B cell (primary cell): Measurements from ENCODE around the gene NUDT3. TPM values are rescaled to one million over a fixed set of nuclear protein-coding genes. Genes with fewer than 3 reads are reported as not detected.

Source experiments
- ATAC-seq: fragments of 200-7000 bp; cut with Tn5 transposase; one replicate; pipeline ENCODE4 v1.10.0; 2021; ENCODE audit warnings: low read depth, mild to moderate bottlenecking, moderate number of reproducible peaks, moderate library complexity
- CTCF ChIA-PET: fragments of 350-600 bp; sonication (Branson Sonifier 250); formaldehyde crosslinking; loops from one replicate; lab custom pipeline; 2021; ENCODE audit warnings: antibody characterized with exemption, inconsistent platforms; lab: Charles Lee
- POLR2A ChIA-PET: fragments of 350-600 bp; sonication (Branson Sonifier 250); formaldehyde crosslinking; loops from one replicate; lab custom pipeline; 2021; ENCODE audit warnings: antibody characterized with exemption; lab: Charles Lee
- DNase-seq: peaks from one replicate; pipeline ENCODE4 v3.0.0; 2013
- H2AFZ ChIP-seq: 2 replicates; pipeline ENCODE4 v1.6.1; 2012; ENCODE audit warnings: mild to moderate bottlenecking, low read depth, low read length; ENCODE audit not compliant: insufficient read depth, poor library complexity, severe bottlenecking
- H3K27ac ChIP-seq, 2 donors: 1 replicate in 1 of 2; 2 replicates in 1 of 2; pipeline ENCODE4 v1.5.1; 2012 to 2013; ENCODE audit warnings: low read length in 2 of 2, mild to moderate bottlenecking in 2 of 2, moderate library complexity in 1 of 2
- H3K27me3 ChIP-seq, 4 experiments: fragments of 200-600 bp in 1 of 4; sonication (generic) in 1 of 4; replicated peaks in 1 of 4; 1 replicate in 2 of 4; 2 replicates in 2 of 4; pipeline versions ENCODE4 v1.6.1 to v1.7.0; 2013 to 2016; ENCODE audit warnings: low read length in 3 of 4, mild to moderate bottlenecking in 2 of 4, mixed read lengths in 1 of 4, moderate library complexity in 1 of 4; ENCODE audit not compliant: insufficient read depth in 4 of 4, control insufficient read depth in 3 of 4; ENCODE audit errors: control extremely low read depth in 1 of 4
- H3K36me3 ChIP-seq, 2 experiments: replicated peaks in 1 of 2; 1 replicate in 1 of 2; 2 replicates in 1 of 2; pipeline versions ENCODE4 v1.6.1 to v1.7.1; 2013; ENCODE audit warnings: low read length in 1 of 2; ENCODE audit not compliant: insufficient read depth in 2 of 2, control insufficient read depth in 1 of 2; ENCODE audit errors: control extremely low read depth in 1 of 2, extremely low read depth in 1 of 2
- H3K4me1 ChIP-seq, 2 donors: fragments of 200-600 bp in 1 of 2; sonication (generic) in 1 of 2; 1 replicate in 1 of 2; 2 replicates in 1 of 2; pipeline versions ENCODE4 v1.5.1 to v1.6.1; 2013 to 2017; ENCODE audit warnings: low read length in 2 of 2; ENCODE audit not compliant: control insufficient read depth in 2 of 2, insufficient read depth in 2 of 2
- H3K4me2 ChIP-seq: replicated peaks from 2 replicates; pipeline ENCODE3; 2012; ENCODE audit warnings: mild to moderate bottlenecking, low read depth, low read length; ENCODE audit not compliant: poor library complexity, severe bottlenecking
- H3K4me3 ChIP-seq, 5 experiments: fragments of 200-600 bp in 1 of 5; sonication (generic) in 1 of 5; 1 replicate in 3 of 5; 2 replicates in 2 of 5; pipeline versions ENCODE4 v1.5.1 to v1.7.0; 2011 to 2016; ENCODE audit warnings: low read length in 4 of 5, mild to moderate bottlenecking in 4 of 5, low read depth in 2 of 5, control low read depth in 1 of 5, moderate library complexity in 1 of 5; ENCODE audit not compliant: insufficient read depth in 1 of 5; ENCODE audit errors: control extremely low read depth in 1 of 5, extremely low read depth in 1 of 5
- H3K79me2 ChIP-seq: fragments of 200-600 bp; sonication (generic); one replicate; pipeline ENCODE4 v1.6.0; 2016; ENCODE audit warnings: low read length; ENCODE audit not compliant: control insufficient read depth, insufficient read depth
- H3K9ac ChIP-seq: fragments of 200-600 bp; sonication (generic); 2 replicates; pipeline ENCODE4 v1.6.1; 2017; ENCODE audit warnings: mild to moderate bottlenecking, low read length, moderate library complexity
- H3K9me3 ChIP-seq, 3 donors: one replicate each; pipeline versions ENCODE4 v1.6.1 to v1.7.1; 2013; ENCODE audit warnings: low read length in 2 of 3; ENCODE audit not compliant: control insufficient read depth in 2 of 3, insufficient read depth in 1 of 3; ENCODE audit errors: control extremely low read depth in 1 of 3
- H4K20me1 ChIP-seq: 2 replicates; pipeline ENCODE4 v1.6.0; 2012; ENCODE audit warnings: mild to moderate bottlenecking, low read length; ENCODE audit not compliant: insufficient read depth, control insufficient read depth, poor library complexity, severe bottlenecking
- H3K27ac Mint-ChIP-seq: one replicate; pipeline ENCODE4 v1.8.0; 2021; ENCODE audit warnings: mixed read lengths
- H3K27me3 Mint-ChIP-seq: one replicate; pipeline ENCODE4 v1.8.0; 2021; ENCODE audit warnings: mixed read lengths
- H3K4me1 Mint-ChIP-seq: one replicate; pipeline ENCODE4 v1.8.0; 2021; ENCODE audit warnings: mixed read lengths
- H3K4me3 Mint-ChIP-seq: one replicate; pipeline ENCODE4 v1.8.0; 2021; ENCODE audit warnings: mixed read lengths
- H3K9me3 Mint-ChIP-seq: one replicate; pipeline ENCODE4 v1.8.0; 2022; ENCODE audit warnings: mixed read lengths; ENCODE audit not compliant: insufficient read depth
- EZH2 ChIP-seq: IDR thresholded peaks from 2 replicates; pipeline ENCODE4 v1.6.1; 2012; ENCODE audit warnings: borderline replicate concordance, low read depth, mild to moderate bottlenecking, moderate library complexity, low read length; ENCODE audit not compliant: insufficient read depth, poor library complexity, severe bottlenecking
- WGBS: methylation state at CpG from one replicate; pipeline ENCODE4 v1.1.5; 2013; ENCODE audit warnings: missing lambda C conversion rate; ENCODE audit not compliant: insufficient coverage; 5-methylcytosine and 5-hydroxymethylcytosine counted together
- intact Hi-C: fragments of 100-400 bp; cut with micrococcal nuclease; formaldehyde crosslinking; loops from one replicate; pipeline ENCODE4 v1.10.0; 2022
- polyA plus RNA-seq: library from polyadenylated mRNA; depleted of rRNA; stranded (reverse); fragments of >200 nt; gene quantifications from 2 replicates; pipeline ENCODE4 v1.2.3, GENCODE V29; 2012
- total RNA-seq, 2 donors: library from RNA; stranded (reverse); fragments of 120-200 nt in 1 of 2; gene quantifications; 1 replicate in 1 of 2; 2 replicates in 1 of 2; pipeline versions ENCODE4 v1.2.3 to v1.2.4, GENCODE V29; 2013 to 2022
- TF ChIP-seq, protein P1 (sequence below): fragments of 200-600 bp; IDR thresholded peaks from one replicate; pipeline ENCODE4 v1.8.0; 2022; ENCODE audit warnings: antibody characterized with exemption, mild to moderate bottlenecking

NUDT3 gene
- total and polyA plus RNA-seq, 2 donors (not counting 1 experiment from before 2014, with no cell fraction given) = 18.2 to 37.4 TPM

GRCh38 chr6:34292954-34293353 is 99.5 kb downstream of the NUDT3 start:
- Histone ChIP-seq H3K4me1 (peaks cover 46 to 52% of the 10 kb centered on the region in 2 donors), H3K27me3 (no peaks in the 10 kb centered on the region), H3K9me3 (no peaks in the 10 kb centered on the region), H4K20me1 (no peaks in the 10 kb centered on the region), H2AFZ (no peak overlapping the region), H3K4me2 (no peak overlapping the region), H3K9ac (no peak overlapping the region), H3K4me3 (no peak overlapping the region), H3K79me2 (peaks cover 18% of the 10 kb centered on the region), H3K27ac (peak overlapping the region in 1 of 2 donors; percentile 51), H3K36me3 (peaks cover 0 to 15% of the 10 kb centered on the region in 2 experiments)
- Mint-ChIP-seq H3K4me1 (peaks cover 61% of the 10 kb centered on the region), H3K27ac (peak overlapping the region; percentile 70), H3K9me3 (no peaks in the 10 kb centered on the region), H3K4me3 (no peak overlapping the region), H3K27me3 (no peaks in the 10 kb centered on the region)
- TF ChIP-seq, protein P1, sequence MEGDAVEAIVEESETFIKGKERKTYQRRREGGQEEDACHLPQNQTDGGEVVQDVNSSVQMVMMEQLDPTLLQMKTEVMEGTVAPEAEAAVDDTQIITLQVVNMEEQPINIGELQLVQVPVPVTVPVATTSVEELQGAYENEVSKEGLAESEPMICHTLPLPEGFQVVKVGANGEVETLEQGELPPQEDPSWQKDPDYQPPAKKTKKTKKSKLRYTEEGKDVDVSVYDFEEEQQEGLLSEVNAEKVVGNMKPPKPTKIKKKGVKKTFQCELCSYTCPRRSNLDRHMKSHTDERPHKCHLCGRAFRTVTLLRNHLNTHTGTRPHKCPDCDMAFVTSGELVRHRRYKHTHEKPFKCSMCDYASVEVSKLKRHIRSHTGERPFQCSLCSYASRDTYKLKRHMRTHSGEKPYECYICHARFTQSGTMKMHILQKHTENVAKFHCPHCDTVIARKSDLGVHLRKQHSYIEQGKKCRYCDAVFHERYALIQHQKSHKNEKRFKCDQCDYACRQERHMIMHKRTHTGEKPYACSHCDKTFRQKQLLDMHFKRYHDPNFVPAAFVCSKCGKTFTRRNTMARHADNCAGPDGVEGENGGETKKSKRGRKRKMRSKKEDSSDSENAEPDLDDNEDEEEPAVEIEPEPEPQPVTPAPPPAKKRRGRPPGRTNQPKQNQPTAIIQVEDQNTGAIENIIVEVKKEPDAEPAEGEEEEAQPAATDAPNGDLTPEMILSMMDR = no peak
- TF ChIP-seq EZH2 = no peak
- 100% methylated on average over 3 of the region's 3 CpGs for WGBS
- ChIA-PET CTCF (interaction anchor here (1.0 to 1.1 kb wide), 2 partner anchors 27 to 44 kb away, joined by 3 read pairs; no protein-coding TSS in a partner anchor), POLR2A (no interaction called here)
- ATAC-seq (no peak), DNase-seq (no peak)
- intact Hi-C loops = no loop called here

DNA sequence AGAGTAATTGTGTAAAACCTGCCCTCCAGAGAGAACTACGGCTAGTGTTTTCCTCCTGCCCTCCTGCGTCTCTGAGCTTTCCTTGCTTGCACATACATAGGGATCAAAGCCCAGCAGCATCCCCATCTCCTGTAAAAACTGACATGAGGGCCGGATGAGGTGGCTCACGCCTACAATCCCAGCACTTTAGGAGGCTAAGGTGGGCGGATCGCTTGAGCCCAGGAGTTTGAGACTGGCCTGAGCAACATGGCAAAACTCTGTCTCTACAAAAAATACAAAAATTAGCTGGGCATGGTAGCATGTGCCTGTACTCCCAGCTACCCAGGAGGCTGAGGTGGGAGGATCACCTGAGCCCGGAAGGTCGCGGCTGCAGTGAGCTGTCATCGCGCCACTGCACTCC is 103.3 kb downstream of the NUDT3 start:
- 90% methylated on average over 11 of the region's 11 CpGs for WGBS
- Histone ChIP-seq H3K79me2 (peaks cover 8% of the 10 kb centered on the region), H3K27me3 (no peaks in the 10 kb centered on the region), H3K9me3 (no peaks in the 10 kb centered on the region), H3K4me3 (no peak overlapping the region), H3K9ac (no peak overlapping the region), H2AFZ (no peak overlapping the region), H3K4me1 (peaks cover 33 to 34% of the 10 kb centered on the region in 2 donors), H3K27ac (peak overlapping the region in 1 of 2 donors; percentile 20), H3K36me3 (peaks cover 0 to 22% of the 10 kb centered on the region in 2 experiments), H3K4me2 (peak overlapping the region; percentile 47), H4K20me1 (no peaks in the 10 kb centered on the region)
- ATAC-seq (no peak), DNase-seq (no peak)
- peaks cover 59% of the 10 kb centered on the region for H3K4me1 Mint-ChIP-seq
- H3K9me3 Mint-ChIP-seq = no peaks in the 10 kb centered on the region
- ChIA-PET CTCF (interaction anchor here (1.3 kb wide), 1 partner anchor 126 kb away, joined by 5 read pairs; no protein-coding TSS in a partner anchor), POLR2A (interaction anchor here (0.6 kb wide), 1 partner anchor 22 kb away, joined by 3 read pairs; no protein-coding TSS in a partner anchor)
- H3K27ac Mint-ChIP-seq = peak overlapping the region; percentile 67
- intact Hi-C loops = no loop called here
- H3K4me3 Mint-ChIP-seq = no peak overlapping the region
- TF ChIP-seq, protein P1 = no peak
- no peak for TF ChIP-seq EZH2
- H3K27me3 Mint-ChIP-seq = no peaks in the 10 kb centered on the region
